HG02852 (cell line): ENCODE data around the gene ELP5.

ENCODE experiments used
- ATAC-seq: cut with Tn5 transposase; IDR thresholded peaks from one replicate; pipeline ENCODE4 v1.9.1; 2021; ENCODE audit warnings: mild to moderate bottlenecking, moderate library complexity; ENCODE audit not compliant: unreplicated experiment

Gene ELP5

GRCh38 chr17:7251661-7252175 is 297 bp upstream of the ELP5 start, which contains the start of gene CTDNEP1:
Gene CTDNEP1, minus strand, starts transcription at chr17:7251734. Its CDS starts 438 bp downstream, at chr17:7251296.
- peak; percentile 82 for ATAC-seq

DNA sequence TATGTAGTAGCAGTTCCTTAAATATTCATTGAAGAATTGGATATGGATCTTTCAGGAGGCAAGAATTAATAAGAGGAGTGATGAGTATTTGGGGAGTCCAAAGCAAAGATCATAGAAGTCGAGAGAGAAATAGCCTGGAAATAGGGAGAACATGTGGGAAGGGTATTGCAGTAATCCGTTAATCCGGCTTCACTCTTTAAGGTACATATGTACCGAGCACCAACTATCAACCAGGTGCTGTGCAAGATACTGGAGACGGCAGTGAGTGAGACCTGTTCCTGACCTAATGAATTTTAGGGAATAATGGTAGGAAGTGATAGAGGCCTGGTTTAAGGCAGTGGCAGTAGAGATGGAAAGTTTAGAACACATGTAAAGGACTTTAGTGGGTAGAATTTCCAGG is 1.1 kb downstream of the ELP5 start:
- no peak for ATAC-seq

DNA sequence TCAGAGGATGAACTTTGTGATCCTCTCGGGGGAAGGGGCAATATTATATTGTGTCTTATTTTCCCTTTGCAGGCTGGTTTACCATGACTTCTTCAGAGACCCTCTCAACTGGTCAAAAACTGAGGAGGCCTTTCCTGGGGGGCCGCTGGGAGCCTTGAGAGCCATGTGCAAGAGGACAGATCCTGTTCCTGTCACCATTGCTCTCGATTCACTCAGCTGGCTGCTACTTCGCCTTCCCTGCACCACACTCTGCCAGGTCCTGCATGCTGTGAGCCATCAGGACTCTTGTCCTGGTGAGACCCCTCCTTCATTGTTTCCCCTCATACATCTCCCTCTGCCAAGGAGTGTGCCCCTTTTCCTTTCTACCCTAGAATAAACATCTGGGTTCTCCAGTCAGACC is 2.5 kb downstream of the ELP5 start:
- no peak for ATAC-seq

DNA sequence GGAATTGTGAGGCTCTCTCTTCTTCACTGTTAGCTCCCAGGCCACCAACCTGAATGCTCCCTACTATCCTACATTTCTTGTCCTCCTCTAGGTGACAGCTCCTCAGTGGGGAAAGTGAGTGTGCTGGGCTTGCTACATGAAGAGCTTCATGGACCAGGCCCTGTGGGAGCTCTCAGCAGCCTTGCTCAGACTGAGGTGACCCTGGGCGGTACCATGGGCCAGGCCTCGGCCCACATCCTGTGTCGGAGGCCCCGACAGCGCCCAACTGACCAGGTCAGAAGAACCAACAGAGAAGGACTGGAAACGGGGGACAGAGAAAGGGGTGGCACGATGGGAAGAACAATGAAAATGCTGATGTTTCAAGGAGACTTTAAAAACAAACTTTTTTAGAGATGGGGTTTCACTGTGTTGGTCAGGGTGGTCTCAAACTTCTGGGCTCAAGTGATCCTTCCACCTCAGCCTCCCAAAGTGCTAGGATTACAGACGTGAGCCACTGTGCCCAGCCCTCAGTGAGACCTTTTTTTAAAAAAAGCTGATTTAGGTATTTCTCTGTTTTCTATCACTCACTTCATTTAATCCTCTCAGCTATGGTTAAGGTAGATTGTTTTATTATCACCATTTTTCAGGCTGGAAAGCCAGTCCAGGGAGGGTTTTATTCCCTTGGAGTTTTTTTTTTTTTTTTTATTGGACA is 4.9 kb downstream of the ELP5 start:
- no peak for ATAC-seq

DNA sequence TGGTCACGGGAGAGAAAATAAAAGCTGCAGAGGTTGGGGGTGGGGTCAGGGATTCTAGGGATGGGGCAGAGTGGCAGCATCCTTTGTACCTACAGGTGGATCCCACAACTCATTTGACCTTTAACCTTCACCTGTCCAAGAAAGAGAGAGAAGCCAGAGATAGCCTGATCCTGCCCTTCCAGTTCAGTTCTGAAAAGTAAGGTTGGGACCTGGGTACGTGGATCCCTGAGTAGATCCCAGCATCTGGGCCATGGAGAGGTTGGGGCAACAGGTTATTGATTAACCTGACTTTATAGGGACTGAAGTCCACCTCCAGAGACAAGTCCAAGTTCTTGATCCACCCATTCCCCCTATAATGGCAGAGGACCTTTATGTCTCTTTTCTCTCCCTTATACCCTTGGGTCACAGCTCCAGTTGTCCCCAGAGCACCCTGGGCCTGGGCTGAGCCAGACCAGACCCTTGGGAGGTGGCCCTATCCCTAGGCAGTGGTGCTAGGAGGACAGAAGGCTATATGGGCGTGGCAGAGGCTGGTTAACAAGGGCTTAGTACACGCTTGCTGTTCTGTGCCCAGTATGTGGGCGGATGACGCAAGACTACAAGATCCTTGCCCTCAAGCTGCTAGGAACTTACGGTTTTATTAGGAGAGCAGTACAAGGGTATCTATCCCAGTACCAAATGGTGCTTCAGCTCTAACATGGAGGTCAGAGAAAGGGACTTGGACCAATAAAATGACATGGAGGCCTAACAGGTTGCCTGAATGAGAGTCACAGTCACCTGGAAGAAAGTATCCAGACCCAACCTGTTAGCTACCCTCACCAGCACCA is 6.9 kb downstream of the ELP5 start:
- no peak for ATAC-seq

DNA sequence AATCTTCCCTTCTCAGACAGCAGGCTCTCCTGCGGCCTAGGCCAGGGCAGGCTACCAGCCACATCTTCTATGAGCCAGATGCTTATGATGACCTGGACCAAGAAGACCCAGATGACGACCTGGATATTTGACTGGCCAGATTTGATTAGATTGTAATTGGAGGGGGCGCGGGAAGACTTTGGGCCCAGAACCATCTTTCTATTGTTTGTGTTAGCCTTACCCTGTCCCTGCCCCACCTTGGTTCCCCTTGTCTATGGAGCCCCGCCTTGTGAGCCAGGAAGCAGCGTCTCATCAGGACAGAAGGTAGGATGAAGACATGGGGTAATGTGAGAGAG is 7.5 kb downstream of the ELP5 start:
- ATAC-seq: no peak

GRCh38 chr17:7260151-7260550 is 8.1 kb downstream of the ELP5 start:
- no peak for ATAC-seq

DNA sequence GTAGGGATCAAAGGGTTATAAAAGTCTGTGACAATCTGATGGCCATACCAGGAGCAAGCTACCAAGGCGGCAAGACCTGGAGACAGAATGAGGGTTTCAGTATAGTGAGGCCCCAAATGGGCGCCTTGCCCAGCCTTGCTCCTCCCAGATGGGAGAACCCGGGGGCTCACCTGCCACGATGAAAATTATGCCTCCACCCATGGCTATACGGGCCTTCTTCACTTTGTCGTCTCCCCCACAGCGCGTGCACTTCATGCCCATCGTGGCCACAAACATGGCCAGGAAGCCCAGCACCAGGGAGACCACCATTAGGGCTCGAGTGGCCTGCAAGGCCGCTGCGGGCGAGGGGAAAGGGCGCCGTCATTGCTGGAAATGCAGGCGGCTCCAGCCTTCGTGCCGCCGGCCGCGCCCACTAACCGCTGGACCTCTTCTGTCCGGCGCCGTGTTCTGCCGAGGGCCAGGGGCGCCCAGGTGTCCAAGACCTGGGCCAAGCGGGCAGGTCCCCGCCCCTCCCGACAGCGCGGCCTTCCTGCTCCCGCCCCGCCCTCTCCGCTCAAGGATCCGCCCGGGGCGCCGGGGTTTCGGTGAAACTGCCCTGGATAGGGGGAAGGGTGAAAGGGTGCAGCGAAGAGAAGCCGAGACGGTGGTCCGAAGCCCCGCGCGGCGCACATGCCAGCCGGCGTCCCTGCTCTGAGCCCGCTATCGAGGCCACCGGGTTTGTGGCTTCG is 8.8 kb downstream of the ELP5 start:
- no peak for ATAC-seq

GRCh38 chr17:7261379-7262191 is 9.6 kb downstream of the ELP5 start:
- no peak for ATAC-seq

DNA sequence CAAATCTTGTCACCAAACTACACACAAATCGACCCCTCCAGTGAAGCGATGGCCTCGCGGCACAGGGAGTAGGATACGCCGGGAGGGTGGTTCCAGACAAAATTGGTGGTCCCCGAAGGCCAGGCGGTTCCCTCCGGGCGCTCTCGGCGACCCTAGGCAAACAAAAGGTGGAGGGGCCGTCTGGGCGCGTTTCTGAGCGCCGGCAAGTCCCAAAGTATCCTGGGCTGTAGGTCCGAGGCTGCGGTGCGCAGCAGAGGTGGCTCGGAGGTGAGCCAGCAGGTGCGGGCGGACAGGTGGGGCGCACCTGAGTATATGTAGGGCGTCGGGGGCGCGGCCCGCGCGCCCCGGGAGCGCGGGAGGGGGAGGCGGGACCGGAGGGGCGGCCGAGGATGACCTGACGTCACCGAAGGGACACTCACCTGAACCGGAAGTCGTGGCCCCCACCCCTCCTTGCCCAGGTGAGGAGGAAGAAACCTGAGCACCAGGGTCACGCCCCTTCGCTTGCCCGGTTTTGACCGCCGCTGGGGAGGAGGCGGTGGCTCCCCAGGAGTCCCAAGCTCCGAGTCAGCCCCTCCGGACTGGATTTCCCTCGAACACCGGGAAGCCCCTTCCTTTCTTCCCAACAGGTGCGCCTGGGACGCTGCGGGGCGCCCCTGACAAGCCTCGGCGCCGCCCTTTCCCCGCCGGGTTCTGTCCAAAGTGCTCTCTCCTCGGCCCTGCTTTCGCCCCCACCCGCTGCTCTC is 10.3 kb downstream of the ELP5 start, which contains the start of gene CLDN7:
Gene CLDN7, minus strand, starts transcription at position 287 of the 743 bp plus-strand sequence. CDS start 435 bp downstream, outside the sequence.
- no peak for ATAC-seq

GRCh38 chr17:7262935-7263800 is 11.2 kb downstream of the ELP5 start:
- no peak for ATAC-seq

DNA sequence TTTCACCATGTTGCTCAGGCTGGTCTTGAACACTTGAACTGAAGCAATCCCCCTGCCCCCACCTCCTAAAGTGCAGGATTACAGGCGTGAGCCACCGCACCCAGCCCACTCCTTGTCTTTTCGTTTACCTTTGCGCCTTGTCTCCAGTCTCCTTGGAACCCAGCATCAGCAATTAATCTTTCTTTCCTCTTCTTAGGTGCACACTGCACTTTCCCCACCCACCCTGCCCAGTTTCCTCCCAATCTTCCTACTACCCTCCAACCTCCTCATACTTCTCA is 11.7 kb downstream of the ELP5 start:
- ATAC-seq: no peak

- ATAC-seq: no peak
Measured at GRCh38 chr17:7266784-7267183, 14.8 kb downstream of the ELP5 start.

DNA sequence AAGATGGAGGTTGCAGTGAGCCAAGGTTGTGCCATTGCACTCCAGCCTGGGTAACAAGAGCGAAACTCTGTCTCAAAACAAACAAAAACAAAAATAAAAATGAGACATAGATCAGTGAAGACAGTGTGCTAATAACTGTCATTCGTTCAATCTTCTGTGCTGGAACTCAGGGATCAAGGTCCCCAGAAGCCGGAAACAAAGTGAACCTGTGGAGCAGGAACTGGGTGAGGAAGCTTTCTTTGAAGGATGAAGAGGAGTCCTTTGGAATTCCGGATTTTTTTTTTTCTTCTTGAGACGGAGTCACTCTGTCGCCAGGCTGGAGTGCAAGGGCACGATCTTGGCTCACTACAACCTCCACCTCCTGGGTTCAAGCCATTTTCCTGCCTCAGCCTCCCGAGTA is 27.4 kb downstream of the ELP5 start:
- no peak for ATAC-seq

DNA sequence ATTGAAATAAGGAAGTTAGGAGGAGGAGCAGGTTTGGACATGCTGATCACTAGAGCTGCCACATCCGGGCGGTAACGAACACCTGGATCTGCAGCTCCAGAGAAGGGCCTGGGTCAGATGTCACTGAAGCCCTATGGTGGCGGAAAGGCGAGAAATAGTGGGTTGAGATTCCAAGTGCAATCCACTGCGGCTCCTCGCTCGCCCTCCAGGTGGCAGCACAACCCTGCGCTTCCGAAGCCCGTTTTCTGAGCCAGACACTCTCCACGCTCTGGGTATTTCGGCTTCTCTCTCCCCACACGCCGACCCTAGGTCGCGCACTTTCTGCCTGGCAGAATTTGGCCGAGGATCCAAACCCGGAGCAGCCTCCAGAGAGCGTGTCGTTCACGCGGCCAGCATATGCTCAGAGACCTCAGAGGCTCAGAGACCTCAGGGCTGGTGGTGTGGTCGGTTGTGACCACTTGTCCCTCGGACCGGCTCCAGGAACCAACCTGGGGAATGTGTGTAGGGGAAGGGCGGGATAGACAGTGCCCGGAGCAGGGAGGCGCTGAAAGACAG is 28.6 kb downstream of the ELP5 start:
- ATAC-seq: peak; percentile 60

- peak; percentile 70 for ATAC-seq
Measured at GRCh38 chr17:7281074-7281952, 29.3 kb downstream of the ELP5 start, which contains the start of gene SLC2A4. Gene SLC2A4, plus strand, starts transcription at chr17:7281718. Its CDS starts 217 bp downstream, at chr17:7281935.

DNA sequence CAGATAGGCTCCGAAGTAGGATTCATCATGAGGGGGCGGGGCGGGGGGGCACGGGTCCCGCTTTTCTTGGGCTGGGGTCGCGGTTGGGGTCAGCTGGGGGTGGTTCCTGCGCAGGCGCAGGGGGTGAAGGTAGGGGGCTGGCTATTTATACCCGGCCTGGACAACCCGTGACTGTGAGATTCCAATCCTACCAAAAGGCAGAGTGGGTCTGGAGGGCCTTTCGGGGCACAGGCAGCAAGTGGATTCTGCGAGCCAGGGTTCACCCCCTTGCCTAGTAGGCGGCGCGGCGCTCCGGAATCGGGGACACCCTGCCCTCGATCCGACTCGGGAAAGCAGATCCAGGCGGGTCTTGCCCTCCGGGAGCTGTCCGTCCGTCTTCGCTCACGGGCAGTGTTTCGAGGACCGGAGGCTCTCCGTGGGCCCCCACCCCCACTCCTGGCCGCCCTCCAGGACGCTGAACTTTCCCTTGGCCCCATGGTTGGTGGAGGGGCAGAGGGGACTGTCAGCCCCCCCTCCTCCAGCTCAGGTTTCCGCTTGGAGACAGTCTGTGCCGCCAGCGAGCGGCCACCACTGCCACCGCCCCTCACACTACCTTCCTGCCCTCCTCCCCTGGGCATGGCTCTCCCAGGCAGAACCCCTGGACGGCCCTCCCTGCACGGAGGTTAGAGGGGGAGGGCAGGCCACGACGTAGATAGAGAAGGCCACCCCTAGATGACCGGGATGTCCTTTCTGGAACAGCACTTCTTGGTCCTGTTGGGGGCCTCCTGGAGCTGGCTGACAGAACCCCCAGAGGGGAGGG is 30.1 kb downstream of the ELP5 start:
- no peak for ATAC-seq
